Measurements from ENCODE around the gene SMAD5.

Gene SMAD5

DNA sequence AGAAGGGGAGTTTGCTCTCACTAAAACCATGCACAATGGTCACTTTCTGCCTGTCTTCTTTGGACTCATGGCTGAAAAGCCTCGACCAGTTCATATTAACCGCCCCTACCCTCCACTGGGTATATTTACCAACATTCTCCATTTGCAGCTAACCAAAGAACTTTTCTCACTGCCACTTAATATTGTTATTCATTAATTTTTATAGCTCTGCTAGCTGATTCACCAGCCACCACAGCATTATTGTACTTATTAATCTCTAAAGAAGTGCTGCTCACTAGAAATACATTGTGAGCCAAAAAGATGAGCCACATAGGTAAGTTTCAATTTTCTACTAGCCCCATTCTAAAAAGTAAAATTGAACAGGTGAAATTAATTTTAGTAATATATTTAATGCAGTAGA is 93.8 kb downstream of the SMAD5 start:
- no peak for DNase-seq (ENCODE audit: low read depth)

DNA sequence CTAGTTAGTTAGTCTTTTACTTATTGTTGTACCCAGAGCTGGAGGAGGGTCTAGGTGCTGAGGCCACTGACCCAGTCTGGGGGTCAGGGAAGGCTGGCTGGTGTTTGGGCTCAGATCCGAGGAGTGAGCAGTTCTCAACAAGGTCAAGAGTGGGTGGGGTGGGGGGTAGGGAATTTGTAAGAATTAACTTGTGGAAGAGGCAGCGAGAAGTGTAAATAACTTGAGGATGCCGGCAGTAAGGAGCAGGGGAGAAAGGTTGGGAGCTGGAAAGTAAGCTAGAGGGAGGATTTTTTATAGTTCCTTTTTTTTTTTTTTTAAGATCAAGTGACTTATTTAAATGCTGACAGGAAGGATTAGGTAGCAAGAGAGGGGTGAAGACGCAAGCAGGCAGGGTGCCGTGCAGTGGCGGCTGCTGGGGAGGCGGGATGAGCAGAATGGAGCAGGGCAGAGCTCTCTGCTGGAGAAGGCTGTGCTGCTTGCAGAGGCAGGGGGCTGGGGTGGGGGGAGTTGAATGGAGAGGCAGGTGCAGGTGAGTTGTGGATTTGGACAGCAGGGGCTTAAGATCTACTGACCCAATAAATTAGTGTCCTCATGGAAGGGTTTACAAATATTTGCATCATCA is 95.6 kb downstream of the SMAD5 start:
- DNase-seq (ENCODE audit: low read depth), result no peak

DNA sequence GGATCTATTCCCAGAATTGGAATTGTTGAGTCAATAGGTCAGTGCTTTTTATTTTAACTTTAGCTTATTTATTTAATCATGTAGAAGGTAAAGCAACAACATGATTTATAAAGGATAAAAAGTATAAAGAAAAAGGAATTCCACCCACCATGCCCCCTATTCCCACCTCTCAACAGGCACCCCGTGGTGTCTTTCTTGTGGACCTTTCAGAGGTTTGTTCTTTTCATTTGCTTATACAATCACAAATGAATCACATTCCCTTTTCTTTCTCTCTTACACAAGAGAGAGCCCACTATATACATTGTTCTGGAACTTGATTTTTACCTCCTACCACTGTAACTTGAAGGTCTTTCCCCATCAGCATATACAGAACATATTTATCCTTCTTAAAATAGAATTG is 97.5 kb downstream of the SMAD5 start:
- DNase-seq (ENCODE audit: low read depth), result no peak

DNA sequence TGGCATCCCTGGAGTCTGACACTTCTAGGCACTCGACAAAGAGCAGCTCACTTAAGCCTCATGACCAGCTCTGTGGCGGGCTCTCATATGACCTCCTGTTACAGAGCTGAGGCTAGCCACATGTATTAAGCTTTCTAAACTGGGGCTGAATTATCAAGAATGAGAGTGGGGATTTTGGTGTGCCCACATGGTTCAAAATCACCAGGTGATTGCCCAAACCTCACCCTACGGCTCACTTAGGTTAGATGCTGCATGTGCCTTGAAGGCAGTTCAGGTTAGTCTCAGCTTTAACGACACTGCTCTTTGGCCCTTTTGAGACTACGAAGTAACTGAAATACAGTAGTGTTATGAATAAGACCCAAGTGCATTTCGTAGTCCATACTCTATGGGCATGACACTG is 99.7 kb downstream of the SMAD5 start:
- no peak for DNase-seq (ENCODE audit: low read depth)

Measured in stimulated activated CD8-positive, alpha-beta memory T cell treated with anti-CD3 and anti-CD28 coated beads, Interleukin-15, amount 100 ng/mL, for 24 hours (primary cell).